ENCODE measurements around the gene VAPA.

VAPA gene

GRCh38 chr18:9968081-9968848, 54.4 kb downstream of the VAPA start:
- no peak for DNase-seq (ENCODE audit: extremely low read depth in 1 of 2, low read depth in 1 of 2)

DNA sequence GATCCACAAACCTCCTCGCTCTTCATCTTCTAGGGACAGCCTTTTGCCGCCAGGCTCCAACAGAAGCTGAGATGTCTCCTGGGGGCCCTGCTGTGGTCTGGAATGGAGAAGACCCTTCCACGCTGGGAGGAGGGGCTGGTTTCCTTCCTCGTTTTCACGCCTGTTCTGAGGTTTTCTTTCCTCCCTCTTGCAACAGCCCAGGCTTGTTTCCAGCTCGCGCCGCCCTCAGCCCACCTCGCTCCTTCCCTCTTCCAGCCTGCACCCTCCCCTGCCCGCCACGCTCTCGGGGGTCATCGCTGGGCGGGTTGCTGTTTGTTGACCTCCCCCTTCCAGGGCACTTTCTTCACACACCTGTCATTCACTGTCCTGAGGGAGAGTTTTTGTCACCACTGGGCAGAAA, 55.4 kb downstream of the VAPA start:
- no peak for DNase-seq (ENCODE audit: extremely low read depth in 1 of 2, low read depth in 1 of 2)

GRCh38 chr18:9971313-9971920, 57.6 kb downstream of the VAPA start:
- peak; percentile 23 to 41 for DNase-seq (ENCODE audit: extremely low read depth in 1 of 2, low read depth in 1 of 2)

DNA sequence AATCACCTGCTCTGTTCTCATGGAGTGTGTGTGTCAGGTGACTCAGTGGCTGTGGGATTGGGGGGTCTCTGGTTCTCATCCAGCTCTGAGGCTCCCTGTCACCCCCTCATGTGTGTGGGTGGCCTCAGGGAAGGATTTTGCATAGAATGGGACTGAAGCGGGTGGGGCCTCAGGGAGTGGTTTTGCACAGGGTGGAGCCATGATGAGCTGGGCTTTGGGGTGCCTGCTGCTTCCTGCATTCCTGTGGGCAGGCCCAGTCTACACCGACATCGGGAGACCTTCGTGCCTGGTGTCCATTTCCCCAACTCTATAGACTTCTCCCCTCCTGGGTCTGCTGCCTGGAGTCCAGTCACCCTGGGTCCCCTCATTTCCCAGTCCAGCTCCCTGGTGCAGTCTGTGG, 59.7 kb downstream of the VAPA start:
- DNase-seq (ENCODE audit: extremely low read depth in 1 of 2, low read depth in 1 of 2): no peak

DNA sequence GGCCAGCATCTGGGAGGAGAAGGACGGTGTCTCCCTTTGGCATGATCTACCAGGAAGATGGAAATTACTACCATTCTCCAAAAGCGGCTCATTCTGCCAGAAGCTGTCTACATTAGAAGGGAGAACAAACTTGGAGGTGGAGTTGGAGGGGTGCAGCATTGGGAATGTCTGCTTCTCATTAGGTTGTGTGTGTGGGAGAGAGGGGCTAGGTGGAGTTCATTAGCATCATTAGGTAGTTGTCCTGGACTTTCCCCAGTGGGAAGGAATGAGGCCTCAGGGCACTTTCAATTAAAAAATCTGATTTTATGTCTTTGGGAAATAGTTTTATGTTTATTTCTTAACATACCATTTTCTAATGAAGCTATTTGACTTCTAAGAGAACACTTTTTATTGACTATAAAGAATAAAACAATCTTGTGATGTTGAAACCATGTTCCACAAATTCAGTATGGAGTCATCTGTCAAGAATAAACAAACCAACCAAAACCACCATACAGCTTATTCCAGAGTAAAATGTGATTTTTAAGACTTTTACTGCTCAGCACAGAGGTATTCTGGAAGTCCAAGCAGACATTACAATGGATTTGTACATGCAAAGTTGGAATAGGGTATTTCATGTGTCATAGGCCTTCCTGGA, 60.6 kb downstream of the VAPA start:
- no peak for DNase-seq (ENCODE audit: extremely low read depth in 1 of 2, low read depth in 1 of 2)

- DNase-seq (ENCODE audit: extremely low read depth in 1 of 2, low read depth in 1 of 2): no peak
Measured at GRCh38 chr18:9975658-9976057, 61.8 kb downstream of the VAPA start.

DNA sequence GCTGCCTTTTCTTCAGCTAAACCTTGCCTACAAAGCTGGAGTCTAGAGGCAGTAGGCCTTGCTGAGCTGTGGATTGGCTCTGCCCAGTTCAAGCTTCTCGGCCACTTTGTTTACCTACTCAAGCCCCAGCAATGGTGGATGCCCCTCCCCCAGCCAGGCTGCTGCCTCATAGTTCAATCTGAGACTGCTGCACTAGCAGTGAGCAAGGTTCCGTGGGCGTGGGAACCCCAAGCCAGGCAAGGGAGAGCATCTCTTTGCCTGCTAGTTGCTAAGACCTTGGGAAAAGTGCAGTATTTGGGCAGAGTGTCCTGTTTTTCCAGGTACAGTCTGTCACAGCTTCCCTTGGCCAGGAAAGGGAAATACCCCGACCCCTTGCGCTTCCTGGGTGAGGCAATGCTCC, 68.9 kb downstream of the VAPA start:
- no peak for DNase-seq (ENCODE audit: extremely low read depth in 1 of 2, low read depth in 1 of 2)

DNA sequence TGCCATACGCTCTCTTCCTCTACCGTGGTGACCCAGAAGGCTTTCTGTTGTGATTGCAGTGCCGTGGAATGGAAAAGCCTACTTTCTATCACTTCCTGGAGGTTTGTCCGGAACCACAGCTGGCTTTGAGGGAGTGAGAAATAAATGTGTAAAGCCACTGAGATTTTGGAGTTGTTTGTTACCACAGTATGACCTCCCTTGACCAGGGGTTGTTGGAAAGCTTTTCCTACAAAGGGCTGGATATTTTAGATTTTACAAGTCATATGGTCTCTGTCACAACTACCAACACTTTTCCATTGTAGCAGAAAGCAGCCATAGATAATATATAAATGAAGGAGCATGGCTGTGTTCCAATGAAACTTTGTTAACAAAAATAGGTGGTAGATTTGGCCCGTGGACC, 70.3 kb downstream of the VAPA start:
- no peak for DNase-seq (ENCODE audit: extremely low read depth in 1 of 2, low read depth in 1 of 2)

DNA sequence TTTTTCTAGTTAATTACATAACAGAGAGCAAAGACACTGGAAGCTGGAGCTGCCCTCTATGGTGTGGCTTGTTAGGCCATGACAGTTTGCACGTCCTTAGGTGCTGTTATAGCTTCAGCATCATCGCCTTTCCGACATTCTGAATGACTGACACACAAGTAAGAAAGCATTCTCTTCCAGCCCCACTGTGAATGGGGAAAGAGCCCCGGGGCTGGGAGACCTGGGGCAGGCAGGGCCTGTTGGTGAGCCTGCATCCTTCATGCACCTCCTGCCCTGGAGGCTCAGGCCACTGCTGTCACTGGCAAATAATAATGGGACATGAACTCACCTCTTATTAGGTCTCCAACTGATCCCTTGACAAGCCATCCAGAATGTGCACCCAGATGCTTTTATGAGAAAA, 71.8 kb downstream of the VAPA start:
- no peak for DNase-seq (ENCODE audit: extremely low read depth in 1 of 2, low read depth in 1 of 2)

- no peak for DNase-seq (ENCODE audit: extremely low read depth in 1 of 2, low read depth in 1 of 2)
Measured at GRCh38 chr18:9986156-9986930, 72.5 kb downstream of the VAPA start.

- no peak for DNase-seq (ENCODE audit: extremely low read depth in 1 of 2, low read depth in 1 of 2)
Measured at GRCh38 chr18:9987345-9987744, 73.5 kb downstream of the VAPA start.

DNA sequence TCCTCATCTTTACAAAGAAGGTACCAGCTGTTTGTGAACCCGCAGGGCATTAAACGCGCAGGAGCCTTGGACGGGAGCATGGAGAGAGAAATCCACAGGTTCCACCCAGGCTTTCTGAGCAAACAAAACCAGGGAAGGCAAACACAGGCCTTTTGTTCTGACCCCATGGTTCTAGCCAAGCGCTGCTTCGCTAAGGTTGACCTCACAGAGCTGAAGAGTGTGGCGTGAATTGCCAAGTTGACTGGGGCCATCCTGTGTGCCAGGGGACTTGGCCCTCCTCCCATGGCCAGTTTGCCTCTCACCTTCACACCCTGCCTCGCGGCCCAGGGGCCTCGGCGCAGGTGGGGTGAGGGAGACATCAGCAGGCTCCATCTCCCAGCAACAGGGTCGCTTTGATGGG, 74.1 kb downstream of the VAPA start:
- DNase-seq (ENCODE audit: extremely low read depth in 1 of 2, low read depth in 1 of 2): no peak

- DNase-seq (ENCODE audit: extremely low read depth in 1 of 2, low read depth in 1 of 2): no peak
Measured at GRCh38 chr18:9988665-9989064, 74.8 kb downstream of the VAPA start.

GRCh38 chr18:9989481-9989880, 75.7 kb downstream of the VAPA start:
- no peak for DNase-seq (ENCODE audit: extremely low read depth in 1 of 2, low read depth in 1 of 2)

- DNase-seq (ENCODE audit: extremely low read depth in 1 of 2, low read depth in 1 of 2): no peak
Measured at GRCh38 chr18:9991011-9992000, 77.5 kb downstream of the VAPA start.

DNA sequence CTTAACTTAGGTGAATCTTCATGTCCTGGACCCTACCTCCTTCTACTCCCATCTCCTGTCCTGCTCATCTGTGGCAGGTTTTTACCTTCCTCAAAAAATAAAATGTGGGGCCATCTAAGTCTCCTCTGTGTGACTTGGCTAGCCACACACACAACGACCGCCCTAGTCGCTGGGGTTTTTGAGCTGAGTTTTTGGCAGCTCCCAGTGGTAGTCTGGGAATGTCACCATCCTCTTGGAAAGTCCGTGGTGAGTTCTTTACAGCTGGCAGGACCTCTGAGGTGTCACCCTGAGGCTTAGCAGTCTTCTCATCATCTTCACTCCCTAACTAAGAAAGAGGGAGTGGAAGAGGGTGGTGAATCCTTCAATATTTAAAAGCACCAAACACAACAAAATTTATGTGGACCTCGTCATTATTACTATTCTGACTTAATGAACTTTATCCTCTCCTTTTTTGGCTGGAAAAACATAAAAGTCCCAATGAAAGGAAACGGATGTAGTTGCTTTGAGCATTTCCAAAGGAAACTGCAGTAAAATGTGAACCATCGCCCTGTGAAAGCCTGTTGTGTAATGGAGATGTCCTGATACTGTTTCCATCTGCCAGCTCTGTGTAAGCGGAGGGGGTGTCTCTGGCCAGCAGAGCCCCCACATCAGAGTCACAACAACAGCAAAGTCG, 78.6 kb downstream of the VAPA start:
- no peak for DNase-seq (ENCODE audit: extremely low read depth in 1 of 2, low read depth in 1 of 2)

- no peak for DNase-seq (ENCODE audit: extremely low read depth in 1 of 2, low read depth in 1 of 2)
Measured at GRCh38 chr18:9992973-9993520, 79.2 kb downstream of the VAPA start.

DNA sequence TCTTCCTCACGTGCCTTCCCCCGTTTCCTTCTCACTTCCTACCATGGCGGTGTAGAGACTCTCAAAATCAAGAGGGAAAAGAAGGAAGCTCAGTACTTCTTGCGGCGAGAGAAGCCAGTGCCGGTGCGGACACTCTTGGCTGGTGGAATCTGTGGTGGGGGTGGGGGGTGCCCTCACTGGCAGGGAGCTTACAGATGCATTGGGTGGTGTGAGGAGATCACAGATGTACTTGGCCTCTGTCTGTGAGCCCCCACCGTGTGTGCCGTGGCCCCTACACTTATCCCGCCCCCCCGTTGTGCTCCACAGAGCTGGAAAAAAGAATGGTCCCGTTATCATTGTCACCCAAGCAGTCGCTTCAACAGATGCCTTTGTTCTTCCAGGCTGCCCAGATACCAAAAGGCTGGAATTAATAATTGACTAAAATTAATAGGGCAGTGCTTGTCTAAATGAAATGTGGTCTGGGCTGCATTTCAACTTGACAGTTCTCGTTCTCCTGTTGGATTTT, 79.8 kb downstream of the VAPA start:
- DNase-seq (ENCODE audit: extremely low read depth in 1 of 2, low read depth in 1 of 2): no peak

- DNase-seq (ENCODE audit: extremely low read depth in 1 of 2, low read depth in 1 of 2): no peak
Measured at GRCh38 chr18:9994026-9994570, 80.3 kb downstream of the VAPA start.
